ENCODE measurements around the gene CROCC2.
A peak's percentile ranks its signal among the peaks of the same experiment; 100 is the strongest.

CROCC2 gene

DNA sequence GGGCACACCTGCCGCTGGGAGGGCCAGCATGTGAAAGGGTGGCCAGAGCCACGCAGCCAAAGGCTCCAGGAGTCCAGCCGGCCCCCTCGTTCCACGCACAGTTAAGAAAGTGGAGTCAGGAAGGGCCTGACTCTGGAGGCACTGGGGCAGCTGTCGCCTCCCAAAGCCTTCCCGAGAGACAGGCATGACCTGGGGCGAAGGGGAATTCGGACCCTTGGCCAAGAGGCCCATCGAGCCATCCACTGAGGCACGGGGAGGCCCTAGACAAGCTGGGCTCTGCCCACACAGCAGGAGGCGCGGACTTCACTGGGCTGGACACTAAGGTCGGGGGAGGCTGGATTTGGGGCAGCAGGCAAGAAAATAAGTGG, 53.8 kb downstream of the CROCC2 start:
- H3K27ac Mint-ChIP-seq: no peak overlapping the region
- H3K4me3 Mint-ChIP-seq: no peak overlapping the region
- H3K36me3 Mint-ChIP-seq (ENCODE audit: low read depth): no peaks in the 10 kb centered on the region
- H3K27me3 Mint-ChIP-seq: peaks cover 13% of the 10 kb centered on the region
- intact Hi-C loops (cut with micrococcal nuclease): no loop called here
- no peaks in the 10 kb centered on the region for H3K9me3 Mint-ChIP-seq
- H3K4me1 Mint-ChIP-seq (ENCODE audit: low read depth): no peaks in the 10 kb centered on the region

DNA sequence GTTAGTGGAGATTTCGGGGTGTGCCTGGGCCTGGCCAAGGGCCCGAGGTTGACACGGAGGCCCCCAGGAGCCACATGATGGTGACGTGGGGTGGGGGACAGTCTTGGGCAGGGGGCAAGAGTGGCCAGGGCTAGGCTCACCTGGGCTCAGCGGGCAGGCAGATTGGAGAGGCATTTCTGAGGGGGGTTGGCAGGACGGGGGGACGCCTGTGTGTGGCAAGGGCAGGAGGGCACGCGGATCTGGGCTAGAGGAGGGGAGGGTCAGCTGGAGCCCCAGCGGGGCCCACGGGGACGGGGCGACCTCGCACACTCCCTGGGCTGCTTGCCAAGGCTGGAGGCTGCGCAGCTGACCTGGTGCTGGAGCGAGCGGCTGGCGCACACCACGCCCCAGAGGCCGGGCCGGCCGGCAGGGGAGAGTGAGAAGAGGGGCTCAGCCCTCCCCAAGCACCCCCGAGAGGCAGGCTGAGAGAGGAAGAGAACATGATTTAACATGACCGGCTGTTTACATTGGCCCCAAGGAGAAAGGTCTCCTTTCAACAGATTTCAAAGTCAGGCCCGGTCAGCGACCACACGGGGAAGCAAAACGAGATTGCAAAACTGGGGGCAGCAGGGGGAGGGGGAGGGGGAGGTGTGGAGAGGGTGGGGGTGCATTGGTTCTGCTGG, 54.3 kb downstream of the CROCC2 start:
- Mint-ChIP-seq H3K27ac (no peak overlapping the region), H3K4me1 (ENCODE audit: low read depth) (no peaks in the 10 kb centered on the region), H3K9me3 (no peaks in the 10 kb centered on the region), H3K27me3 (peaks cover 8% of the 10 kb centered on the region), H3K4me3 (peak overlapping the region; percentile 18), H3K36me3 (ENCODE audit: low read depth) (no peaks in the 10 kb centered on the region)
- intact Hi-C loops (cut with micrococcal nuclease): no loop called here

DNA sequence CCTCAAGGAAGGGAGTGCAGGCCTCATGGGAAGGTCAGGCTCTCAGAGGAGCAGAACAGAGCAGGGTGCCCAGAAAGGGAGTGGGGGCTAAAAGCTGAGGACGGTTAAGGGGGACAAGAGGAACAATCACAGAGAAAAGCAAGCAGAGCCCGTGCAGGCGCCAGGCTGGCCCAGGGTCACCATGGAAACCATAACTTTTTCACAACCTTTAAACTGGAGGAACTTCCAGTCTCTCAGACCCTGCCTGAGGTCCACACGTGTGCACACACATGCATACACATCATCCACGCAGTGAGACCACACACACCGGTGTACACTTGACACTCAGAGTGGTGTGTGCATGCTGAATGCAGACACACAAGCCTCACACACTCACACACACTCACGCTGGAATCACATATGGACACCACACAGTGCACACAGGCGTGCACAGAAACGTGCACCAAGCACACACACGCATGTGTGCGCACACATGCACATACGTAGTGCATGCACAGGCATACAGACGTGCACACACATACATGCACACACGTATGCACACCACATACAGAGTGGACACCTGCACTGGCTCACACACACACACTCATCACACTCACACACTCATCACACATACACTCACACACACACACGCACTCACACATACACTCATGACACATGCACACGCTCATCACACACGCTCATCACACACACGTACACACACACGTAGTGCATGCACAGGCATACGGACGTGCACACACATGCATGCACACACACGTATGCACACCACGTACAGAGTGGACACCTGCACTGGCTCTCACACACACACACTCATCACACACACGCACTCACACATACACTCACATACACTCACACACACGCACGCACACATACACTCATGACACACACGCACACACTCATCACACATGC, 55.1 kb downstream of the CROCC2 start:
- Mint-ChIP-seq H3K36me3 (ENCODE audit: low read depth) (no peaks in the 10 kb centered on the region), H3K4me1 (ENCODE audit: low read depth) (no peaks in the 10 kb centered on the region), H3K9me3 (no peaks in the 10 kb centered on the region), H3K27ac (no peak overlapping the region), H3K27me3 (peaks cover 7% of the 10 kb centered on the region), H3K4me3 (no peak overlapping the region)
- intact Hi-C loops (cut with micrococcal nuclease): no loop called here

DNA sequence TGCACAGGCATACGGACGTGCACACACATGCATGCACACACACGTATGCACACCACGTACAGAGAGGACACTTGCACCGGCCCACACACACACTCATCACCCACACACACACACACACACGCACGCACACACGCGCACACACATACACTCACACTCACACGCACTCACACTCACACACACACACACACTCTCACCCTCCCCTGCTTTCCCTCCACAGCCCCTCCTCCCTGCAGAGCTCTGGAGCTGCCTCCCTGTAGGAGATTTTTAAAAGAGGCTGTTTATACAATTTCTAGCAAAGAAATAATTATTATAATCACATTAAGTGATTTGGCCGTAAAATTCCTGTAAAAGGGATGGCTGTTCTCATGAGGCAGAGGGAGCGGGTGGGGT, 55.8 kb downstream of the CROCC2 start:
- Mint-ChIP-seq H3K4me3 (no peak overlapping the region), H3K27me3 (peaks cover 4% of the 10 kb centered on the region), H3K4me1 (ENCODE audit: low read depth) (no peaks in the 10 kb centered on the region), H3K27ac (no peak overlapping the region), H3K9me3 (no peaks in the 10 kb centered on the region), H3K36me3 (ENCODE audit: low read depth) (no peaks in the 10 kb centered on the region)
- intact Hi-C loops (cut with micrococcal nuclease): no loop called here

DNA sequence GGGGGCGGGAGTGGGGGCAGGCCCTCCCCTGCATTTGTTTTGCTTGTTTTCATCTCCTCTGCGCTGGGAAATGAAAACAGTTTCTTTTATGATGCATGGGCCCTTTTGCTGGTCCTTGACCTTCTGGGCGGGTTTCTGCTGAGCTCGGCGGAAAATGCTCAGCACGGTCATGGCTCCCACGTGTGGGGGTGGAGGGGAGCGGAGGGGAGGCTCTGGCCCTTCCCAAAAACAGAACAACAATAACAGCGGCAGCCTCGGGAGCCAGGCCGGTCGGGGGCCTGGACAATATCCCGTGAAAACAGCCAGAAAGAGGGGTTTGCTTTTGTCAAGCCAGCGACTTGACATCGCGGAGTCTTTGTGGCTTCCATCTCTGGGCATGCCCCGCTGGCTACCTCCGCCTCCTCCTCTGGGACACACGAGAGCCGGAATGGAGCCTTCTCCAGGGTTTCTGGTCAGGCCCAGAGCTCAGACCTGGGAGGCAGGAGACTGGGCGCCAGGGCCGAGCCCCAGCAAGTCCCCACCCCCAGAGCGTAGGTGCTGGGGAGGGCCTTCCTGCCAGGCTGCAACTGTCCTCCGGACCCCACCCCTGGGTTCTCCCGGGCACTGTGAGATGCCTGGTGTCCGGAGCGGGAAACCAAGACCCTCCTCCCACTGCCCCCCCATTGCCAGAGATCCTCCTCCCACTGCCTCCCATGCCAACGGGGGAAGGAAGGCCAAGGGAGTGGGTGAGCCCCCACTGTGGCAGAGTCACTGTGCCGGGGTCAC, 56.3 kb downstream of the CROCC2 start:
- intact Hi-C loops (cut with micrococcal nuclease): no loop called here
- H3K4me1 Mint-ChIP-seq (ENCODE audit: low read depth): peaks cover 5% of the 10 kb centered on the region
- H3K27ac Mint-ChIP-seq: no peak overlapping the region

DNA sequence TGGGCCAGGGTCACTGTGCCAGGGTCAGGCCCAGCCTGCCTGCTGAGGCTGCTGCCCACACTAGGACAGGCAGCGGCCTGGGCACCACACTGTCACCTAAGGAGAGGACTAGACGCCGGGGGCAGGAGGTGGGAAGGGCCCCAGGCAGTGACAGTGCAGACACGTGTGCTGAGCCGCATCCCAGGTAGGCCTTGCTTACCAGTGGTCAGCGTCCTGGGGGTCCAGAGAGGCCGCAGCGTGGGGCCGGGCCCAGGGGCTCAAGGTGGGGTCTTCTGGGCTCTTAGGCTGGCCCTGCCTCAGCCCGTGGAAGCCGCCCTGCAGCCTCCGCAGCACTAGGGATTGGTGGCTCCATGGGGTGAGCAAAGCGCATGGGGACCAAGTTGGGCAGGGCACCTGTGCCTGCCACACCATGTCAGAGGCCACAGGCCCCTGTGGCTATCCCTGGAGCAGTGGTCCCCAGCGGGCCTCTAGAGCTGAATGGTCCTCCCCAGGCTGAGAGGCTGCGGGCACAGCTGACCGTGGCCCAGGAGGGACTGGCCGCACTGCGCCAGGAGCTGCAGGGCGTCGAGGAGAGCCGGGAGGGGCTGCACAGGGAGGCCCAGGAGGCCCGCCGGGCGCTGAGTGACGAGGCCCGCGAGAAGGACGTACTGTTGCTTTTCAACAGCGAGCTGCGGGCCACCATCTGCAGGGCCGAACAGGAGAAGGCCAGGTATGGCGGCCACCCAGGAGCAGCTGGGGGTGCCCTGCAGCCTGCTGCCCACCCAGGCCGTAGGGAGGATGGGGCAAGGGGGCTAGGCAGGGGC, 57.1 kb downstream of the CROCC2 start:
- Mint-ChIP-seq H3K9me3 (no peaks in the 10 kb centered on the region), H3K4me3 (peak overlapping the region; percentile 28), H3K27ac (no peak overlapping the region), H3K36me3 (ENCODE audit: low read depth) (no peaks in the 10 kb centered on the region), H3K4me1 (ENCODE audit: low read depth) (peaks cover 5% of the 10 kb centered on the region), H3K27me3 (peaks cover 4% of the 10 kb centered on the region)
- intact Hi-C loops (cut with micrococcal nuclease): no loop called here

More for the DNA sequence above, 56.3 kb downstream of the CROCC2 start:
- no peaks in the 10 kb centered on the region for H3K36me3 Mint-ChIP-seq (ENCODE audit: low read depth)
- H3K4me3 Mint-ChIP-seq: peak overlapping the region; percentile 28
- H3K27me3 Mint-ChIP-seq: peaks cover 4% of the 10 kb centered on the region
- H3K9me3 Mint-ChIP-seq: no peaks in the 10 kb centered on the region

DNA sequence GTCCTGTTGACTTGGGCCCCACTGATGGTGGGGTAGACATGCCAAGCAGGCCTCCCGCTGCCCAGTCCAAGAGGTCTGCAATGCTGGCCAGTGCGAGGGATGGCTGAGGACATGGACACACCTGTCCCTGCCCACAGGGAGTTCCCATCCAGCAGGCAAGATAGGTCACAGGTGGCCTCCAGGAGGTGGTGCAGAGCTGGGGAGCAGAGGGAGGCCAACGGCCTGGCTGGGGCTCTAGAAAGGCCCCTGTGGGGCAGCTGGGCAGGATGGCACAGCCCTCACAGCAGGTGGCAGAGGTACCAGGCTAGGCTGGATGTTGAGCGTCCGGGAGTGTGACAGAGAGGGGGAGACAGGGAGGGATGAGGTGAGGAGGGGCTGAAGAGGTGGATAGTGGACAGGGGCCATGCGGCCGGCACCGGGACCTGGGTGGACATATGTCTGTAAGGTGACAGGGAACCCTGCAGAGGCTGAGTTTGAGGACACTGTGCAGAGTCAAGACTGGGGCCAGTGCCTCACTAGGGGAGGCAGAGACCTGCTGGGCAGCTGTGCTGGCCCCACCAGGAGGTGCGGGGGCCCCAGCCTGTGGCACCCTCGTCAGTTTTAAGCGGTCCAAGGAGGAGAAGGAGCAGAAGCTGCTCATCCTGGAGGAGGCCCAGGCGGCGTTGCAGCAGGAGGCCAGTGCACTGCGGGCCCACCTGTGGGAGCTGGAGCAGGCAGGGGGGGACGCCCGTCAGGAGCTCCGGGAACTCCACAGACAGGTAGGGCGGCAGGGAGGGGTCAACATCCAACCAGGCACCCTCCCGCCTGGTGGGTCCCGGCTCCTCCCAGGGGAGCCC, 58.0 kb downstream of the CROCC2 start:
- H3K27me3 Mint-ChIP-seq: peaks cover 4% of the 10 kb centered on the region
- no peak overlapping the region for H3K27ac Mint-ChIP-seq
- no peaks in the 10 kb centered on the region for H3K9me3 Mint-ChIP-seq
- intact Hi-C loops (cut with micrococcal nuclease): no loop called here
- peaks cover 5% of the 10 kb centered on the region for H3K4me1 Mint-ChIP-seq (ENCODE audit: low read depth)
- H3K4me3 Mint-ChIP-seq: no peak overlapping the region
- H3K36me3 Mint-ChIP-seq (ENCODE audit: low read depth): no peaks in the 10 kb centered on the region

DNA sequence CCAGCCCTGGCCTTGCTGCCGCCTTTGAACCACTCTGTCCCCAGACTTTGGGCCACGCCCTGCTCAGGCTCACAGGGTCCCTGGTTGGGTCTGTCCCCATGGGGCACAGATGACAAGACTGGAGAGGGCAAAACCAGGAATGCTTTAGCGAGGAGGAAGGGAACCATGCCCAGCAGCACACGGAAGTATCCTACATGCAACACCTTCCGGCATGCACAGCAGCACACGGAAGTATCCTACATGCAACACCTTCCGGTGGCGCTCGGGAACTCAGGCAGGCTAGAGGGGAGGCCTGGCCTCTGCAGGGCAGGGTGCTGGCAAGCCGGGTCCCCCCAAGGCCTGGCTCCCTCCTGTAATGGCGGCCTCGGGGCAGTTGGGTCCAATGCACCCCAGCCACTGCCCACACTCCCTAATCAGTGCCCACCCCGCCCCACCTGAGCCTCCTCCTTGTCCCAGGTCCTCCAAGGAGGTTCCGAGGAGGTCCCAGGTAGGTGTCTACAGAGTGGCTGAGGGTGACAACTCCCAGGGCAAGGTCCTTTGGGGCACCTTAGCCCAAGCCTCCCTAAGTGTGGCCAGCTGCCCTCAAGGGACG, 58.7 kb downstream of the CROCC2 start:
- H3K27me3 Mint-ChIP-seq: peaks cover 1% of the 10 kb centered on the region
- intact Hi-C loops (cut with micrococcal nuclease): no loop called here

DNA sequence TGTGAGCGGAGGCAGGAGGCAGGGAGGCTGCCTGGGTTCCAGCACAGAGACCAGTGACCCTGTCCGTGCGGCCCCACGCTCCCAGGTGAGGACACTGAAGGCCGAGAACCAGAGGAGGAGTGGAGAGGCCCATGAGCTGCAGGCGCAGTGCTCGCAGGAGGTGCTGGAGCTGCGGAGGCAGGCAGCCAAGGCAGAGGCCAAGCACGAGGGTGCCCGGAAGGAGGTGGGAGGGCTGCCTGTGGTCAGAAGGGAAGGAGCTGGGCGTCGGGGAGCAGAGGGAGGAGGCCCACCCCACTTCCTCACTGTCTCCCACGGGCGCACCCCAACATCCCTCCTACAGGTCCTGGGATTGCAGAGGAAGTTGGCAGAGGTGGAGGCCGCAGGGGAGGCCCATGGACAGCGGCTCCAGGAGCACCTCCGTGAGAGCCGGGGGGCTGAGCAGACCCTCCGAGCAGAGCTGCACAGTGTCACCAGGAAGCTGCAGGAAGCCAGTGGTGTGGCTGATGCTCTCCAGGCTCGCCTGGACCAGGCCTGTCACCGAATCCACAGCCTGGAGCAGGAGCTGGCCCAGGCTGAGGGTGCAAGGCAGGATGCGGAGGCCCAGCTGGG, 59.3 kb downstream of the CROCC2 start:
- Mint-ChIP-seq H3K27me3 (no peaks in the 10 kb centered on the region), H3K4me3 (peak overlapping the region; percentile 54), H3K36me3 (ENCODE audit: low read depth) (no peaks in the 10 kb centered on the region), H3K9me3 (no peaks in the 10 kb centered on the region), H3K4me1 (ENCODE audit: low read depth) (peaks cover 10% of the 10 kb centered on the region), H3K27ac (no peak overlapping the region)
- intact Hi-C loops (cut with micrococcal nuclease): no loop called here

More for the DNA sequence above, 58.7 kb downstream of the CROCC2 start:
- H3K4me1 Mint-ChIP-seq (ENCODE audit: low read depth): peaks cover 5% of the 10 kb centered on the region
- no peaks in the 10 kb centered on the region for H3K36me3 Mint-ChIP-seq (ENCODE audit: low read depth)
- no peaks in the 10 kb centered on the region for H3K9me3 Mint-ChIP-seq
- H3K4me3 Mint-ChIP-seq: peak overlapping the region; percentile 54
- H3K27ac Mint-ChIP-seq: no peak overlapping the region

DNA sequence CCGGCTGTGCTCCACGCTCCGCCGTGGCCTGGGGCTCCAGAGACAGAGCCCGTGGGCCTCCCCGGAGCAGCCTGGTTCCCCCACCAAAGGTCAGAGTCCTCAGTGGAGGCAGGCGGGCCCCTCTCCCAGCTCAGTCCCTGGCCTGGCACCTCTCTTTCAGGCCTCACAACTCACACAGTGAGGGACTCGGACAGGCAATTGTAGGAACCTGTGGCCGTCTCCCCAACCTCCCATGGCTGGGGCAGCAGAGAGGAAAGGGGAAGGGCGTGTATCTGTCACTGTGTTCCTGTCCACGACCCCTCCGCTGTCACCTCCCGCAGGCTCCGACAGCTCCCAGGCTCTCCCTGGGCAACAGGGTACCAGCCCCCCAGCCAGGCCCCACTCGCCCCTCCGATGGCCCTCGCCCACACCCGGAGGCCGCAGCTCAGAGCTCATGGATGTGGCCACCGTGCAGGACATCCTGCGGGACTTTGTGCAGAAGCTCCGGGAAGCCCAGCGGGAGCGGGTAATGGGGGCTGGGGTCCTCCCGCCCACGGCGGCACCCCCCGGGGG, 59.8 kb downstream of the CROCC2 start:
- H3K4me3 Mint-ChIP-seq: no peak overlapping the region
- no peaks in the 10 kb centered on the region for H3K36me3 Mint-ChIP-seq (ENCODE audit: low read depth)
- H3K9me3 Mint-ChIP-seq: no peaks in the 10 kb centered on the region
- H3K27me3 Mint-ChIP-seq: peaks cover 3% of the 10 kb centered on the region
- H3K4me1 Mint-ChIP-seq (ENCODE audit: low read depth): peaks cover 12% of the 10 kb centered on the region
- intact Hi-C loops (cut with micrococcal nuclease): no loop called here
- no peak overlapping the region for H3K27ac Mint-ChIP-seq

DNA sequence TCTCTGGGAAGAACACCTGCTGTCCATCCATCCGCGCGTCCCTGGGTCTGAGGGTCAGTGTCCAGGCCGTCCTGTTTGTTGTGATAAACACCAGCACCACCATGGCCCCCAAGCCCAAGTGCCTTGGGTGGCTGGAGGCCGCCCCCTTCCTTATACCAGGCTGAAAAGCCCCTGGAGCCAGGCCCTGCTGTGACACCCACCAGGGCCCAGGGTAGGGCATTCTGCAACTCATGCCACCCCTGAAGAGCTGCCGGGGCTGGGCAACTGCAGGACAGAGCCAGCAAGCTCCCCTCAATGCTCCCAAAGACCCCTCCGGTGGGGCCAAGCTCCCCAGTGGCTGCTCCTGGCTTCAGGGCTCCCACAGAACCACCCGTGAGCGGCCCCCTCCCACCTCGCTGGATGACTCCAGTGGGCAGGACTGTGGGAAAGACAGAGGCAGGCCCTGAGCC, 60.3 kb downstream of the CROCC2 start:
- H3K4me3 Mint-ChIP-seq: peak overlapping the region; percentile 41

More for the DNA sequence above, 60.3 kb downstream of the CROCC2 start:
- H3K9me3 Mint-ChIP-seq: no peaks in the 10 kb centered on the region
- H3K27me3 Mint-ChIP-seq: peaks cover 6% of the 10 kb centered on the region
- no peak overlapping the region for H3K27ac Mint-ChIP-seq
- H3K4me1 Mint-ChIP-seq (ENCODE audit: low read depth): peaks cover 12% of the 10 kb centered on the region
- intact Hi-C loops (cut with micrococcal nuclease): no loop called here
- no peaks in the 10 kb centered on the region for H3K36me3 Mint-ChIP-seq (ENCODE audit: low read depth)
